HG03442 (cell line): ENCODE data around the gene CCDC33.

Source experiments
- ATAC-seq: cut with Tn5 transposase; IDR thresholded peaks from one replicate; pipeline ENCODE4 v1.9.1; 2021; ENCODE audit warnings: mild to moderate bottlenecking, moderate library complexity; ENCODE audit not compliant: unreplicated experiment

CCDC33 gene

GRCh38 chr15:74281147-74282133, 45.3 kb downstream of the CCDC33 start:
- no peak for ATAC-seq

GRCh38 chr15:74283368-74283767, 47.2 kb downstream of the CCDC33 start:
- no peak for ATAC-seq

GRCh38 chr15:74289671-74290070, 53.5 kb downstream of the CCDC33 start:
- no peak for ATAC-seq

- ATAC-seq: no peak
Observed at GRCh38 chr15:74290645-74291044, 54.5 kb downstream of the CCDC33 start.

GRCh38 chr15:74291101-74292071, 55.3 kb downstream of the CCDC33 start:
- no peak for ATAC-seq

- no peak for ATAC-seq
Observed at GRCh38 chr15:74293021-74293810, 57.1 kb downstream of the CCDC33 start.

- ATAC-seq: no peak
Observed at GRCh38 chr15:74294010-74294409, 57.9 kb downstream of the CCDC33 start.

GRCh38 chr15:74295800-74296199, 59.7 kb downstream of the CCDC33 start:
- ATAC-seq: no peak

- ATAC-seq: no peak
Observed at GRCh38 chr15:74297887-74298286, 61.8 kb downstream of the CCDC33 start.

GRCh38 chr15:74300057-74300795, 64.1 kb downstream of the CCDC33 start:
- no peak for ATAC-seq

GRCh38 chr15:74301583-74302361, 65.6 kb downstream of the CCDC33 start:
- ATAC-seq: no peak

GRCh38 chr15:74302821-74303359, 66.8 kb downstream of the CCDC33 start:
- ATAC-seq: no peak

- ATAC-seq: no peak
Observed at GRCh38 chr15:74303741-74304309, 67.7 kb downstream of the CCDC33 start.

GRCh38 chr15:74304431-74304830, 68.3 kb downstream of the CCDC33 start:
- ATAC-seq: no peak

- ATAC-seq: no peak
Observed at GRCh38 chr15:74305687-74306086, 69.6 kb downstream of the CCDC33 start.

- no peak for ATAC-seq
Observed at GRCh38 chr15:74306781-74307217, 70.7 kb downstream of the CCDC33 start.

- ATAC-seq: no peak
Observed at GRCh38 chr15:74307827-74308811, 72.0 kb downstream of the CCDC33 start.
